ENCODE data around the gene TENT5C. TPM values are rescaled to one million over a fixed set of nuclear protein-coding genes. Genes with fewer than 3 reads are reported as not detected.

Gene TENT5C
- total and polyA plus RNA-seq, 7 experiments from 2014 or later, result 0.91 to 47.0 (median 3.9) TPM

GRCh38 chr1:117582451-117582850 lies 23.4 kb upstream of the TENT5C start:
- H3K36me3 ChIP-seq (ENCODE audit: control insufficient read depth in 2 of 3, insufficient read depth in 3 of 3, low read length in 3 of 3), result no peaks in the 10 kb centered on the region
- no peaks in the 10 kb centered on the region for H3K27me3 Mint-ChIP-seq
- H3K36me3 Mint-ChIP-seq, result no peaks in the 10 kb centered on the region
- no peak overlapping the region for H3K4me3 ChIP-seq (ENCODE audit: low read length)
- ChIA-PET POLR2A (no interaction called here), CTCF (interaction anchor here (0.6 kb wide), 1 partner anchor 188 kb away, joined by 3 read pairs; no protein-coding TSS in a partner anchor)
- no peak overlapping the region for H3K4me3 Mint-ChIP-seq
- no peak overlapping the region for H3K27ac ChIP-seq (ENCODE audit: low read depth, low read length)
- DNase-seq, result no peak
- no peak overlapping the region for H3K27ac Mint-ChIP-seq
- H3K27me3 ChIP-seq (ENCODE audit: control insufficient read depth in 2 of 2, insufficient read depth in 2 of 2, low read length in 2 of 2), result no peaks in the 10 kb centered on the region
- H3K4me1 Mint-ChIP-seq, result peaks cover 0 to 5% (median 0%) of the 10 kb centered on the region in 7 donors
- H3K9me3 Mint-ChIP-seq, result peaks cover 0 to 2% (median 0%) of the 10 kb centered on the region in 11 donors
- ATAC-seq, result no peak
- intact Hi-C loops (cut with micrococcal nuclease), result no loop called here
- no peaks in the 10 kb centered on the region for H3K4me1 ChIP-seq (ENCODE audit: control insufficient read depth in 2 of 2, insufficient read depth in 2 of 2, low read length in 2 of 2)
- no peaks in the 10 kb centered on the region for H3K9me3 ChIP-seq (ENCODE audit: control insufficient read depth in 2 of 3, low read length in 3 of 3)

- no peaks in the 10 kb centered on the region for H3K36me3 ChIP-seq (ENCODE audit: control insufficient read depth in 2 of 3, insufficient read depth in 3 of 3, low read length in 3 of 3)
- DNase-seq (no peak), ATAC-seq (no peak)
- H3K27me3 Mint-ChIP-seq, result no peaks in the 10 kb centered on the region
- no peaks in the 10 kb centered on the region for H3K9me3 ChIP-seq (ENCODE audit: control insufficient read depth in 2 of 3, low read length in 3 of 3)
- no peak overlapping the region for H3K4me3 Mint-ChIP-seq
- H3K27me3 ChIP-seq (ENCODE audit: control insufficient read depth in 2 of 2, insufficient read depth in 2 of 2, low read length in 2 of 2), result no peaks in the 10 kb centered on the region
- peaks cover 0 to 2% (median 0%) of the 10 kb centered on the region in 11 donors for H3K9me3 Mint-ChIP-seq
- POLR2A ChIA-PET, result no interaction called here
- intact Hi-C loops (cut with micrococcal nuclease), result no loop called here
- no peak overlapping the region for H3K27ac Mint-ChIP-seq
- H3K36me3 Mint-ChIP-seq, result no peaks in the 10 kb centered on the region
- H3K4me1 Mint-ChIP-seq, result peaks cover 0 to 5% (median 0%) of the 10 kb centered on the region in 7 donors
- CTCF ChIA-PET, result no interaction called here
- no peak overlapping the region for H3K27ac ChIP-seq (ENCODE audit: low read depth, low read length)
- H3K4me3 ChIP-seq (ENCODE audit: low read length), result no peak overlapping the region
- no peaks in the 10 kb centered on the region for H3K4me1 ChIP-seq (ENCODE audit: control insufficient read depth in 2 of 2, insufficient read depth in 2 of 2, low read length in 2 of 2)
Measured at GRCh38 chr1:117583247-117583646, 22.6 kb upstream of the TENT5C start.

- Histone ChIP-seq H3K4me3 (ENCODE audit: low read length) (no peak overlapping the region), H3K27me3 (ENCODE audit: control insufficient read depth in 2 of 2, insufficient read depth in 2 of 2, low read length in 2 of 2) (no peaks in the 10 kb centered on the region), H3K36me3 (ENCODE audit: control insufficient read depth in 2 of 3, insufficient read depth in 3 of 3, low read length in 3 of 3) (no peaks in the 10 kb centered on the region), H3K4me1 (ENCODE audit: control insufficient read depth in 2 of 2, insufficient read depth in 2 of 2, low read length in 2 of 2) (no peaks in the 10 kb centered on the region), H3K27ac (ENCODE audit: low read depth, low read length) (no peak overlapping the region), H3K9me3 (ENCODE audit: control insufficient read depth in 2 of 3, low read length in 3 of 3) (no peaks in the 10 kb centered on the region)
- Mint-ChIP-seq H3K4me3 (no peak overlapping the region), H3K27me3 (peaks cover 0 to 4% (median 3%) of the 10 kb centered on the region in 5 donors), H3K9me3 (peaks cover 0 to 2% (median 0%) of the 10 kb centered on the region in 11 donors), H3K27ac (no peak overlapping the region), H3K36me3 (no peaks in the 10 kb centered on the region), H3K4me1 (peaks cover 0 to 5% (median 0%) of the 10 kb centered on the region in 7 donors)
- ChIA-PET CTCF (no interaction called here), POLR2A (no interaction called here)
- ATAC-seq (no peak), DNase-seq (no peak)
- intact Hi-C loops (cut with micrococcal nuclease), result no loop called here
Measured at GRCh38 chr1:117584181-117584580, 21.7 kb upstream of the TENT5C start.

GRCh38 chr1:117585086-117585485 lies 20.8 kb upstream of the TENT5C start:
- Mint-ChIP-seq H3K36me3 (no peaks in the 10 kb centered on the region), H3K4me1 (peaks cover 0 to 1% (median 0%) of the 10 kb centered on the region in 7 donors), H3K9me3 (peaks cover 0 to 2% (median 0%) of the 10 kb centered on the region in 11 donors), H3K27me3 (peaks cover 0 to 4% (median 3%) of the 10 kb centered on the region in 5 donors), H3K27ac (no peak overlapping the region), H3K4me3 (no peak overlapping the region)
- ATAC-seq (no peak), DNase-seq (no peak)
- no peaks in the 10 kb centered on the region for H3K36me3 ChIP-seq (ENCODE audit: control insufficient read depth in 2 of 3, insufficient read depth in 3 of 3, low read length in 3 of 3)
- CTCF ChIA-PET, result no interaction called here
- H3K27ac ChIP-seq (ENCODE audit: low read depth, low read length), result no peak overlapping the region
- no peaks in the 10 kb centered on the region for H3K9me3 ChIP-seq (ENCODE audit: control insufficient read depth in 2 of 3, low read length in 3 of 3)
- H3K27me3 ChIP-seq (ENCODE audit: control insufficient read depth in 2 of 2, insufficient read depth in 2 of 2, low read length in 2 of 2), result no peaks in the 10 kb centered on the region
- H3K4me1 ChIP-seq (ENCODE audit: control insufficient read depth in 2 of 2, insufficient read depth in 2 of 2, low read length in 2 of 2), result no peaks in the 10 kb centered on the region
- POLR2A ChIA-PET, result no interaction called here
- H3K4me3 ChIP-seq (ENCODE audit: low read length), result no peak overlapping the region
- intact Hi-C loops (cut with micrococcal nuclease), result no loop called here

GRCh38 chr1:117586337-117586736 lies 19.5 kb upstream of the TENT5C start:
- intact Hi-C loops (cut with micrococcal nuclease), result no loop called here
- no peaks in the 10 kb centered on the region for H3K36me3 Mint-ChIP-seq
- H3K27me3 Mint-ChIP-seq, result peaks cover 0 to 5% (median 4%) of the 10 kb centered on the region in 5 donors
- peaks cover 0 to 2% (median 0%) of the 10 kb centered on the region in 11 donors for H3K9me3 Mint-ChIP-seq
- H3K27ac ChIP-seq (ENCODE audit: low read depth, low read length), result no peak overlapping the region
- no peak for ATAC-seq
- H3K27me3 ChIP-seq (ENCODE audit: control insufficient read depth in 2 of 2, insufficient read depth in 2 of 2, low read length in 2 of 2), result no peaks in the 10 kb centered on the region
- H3K9me3 ChIP-seq (ENCODE audit: control insufficient read depth in 2 of 3, low read length in 3 of 3), result no peaks in the 10 kb centered on the region
- H3K4me1 ChIP-seq (ENCODE audit: control insufficient read depth in 2 of 2, insufficient read depth in 2 of 2, low read length in 2 of 2), result no peaks in the 10 kb centered on the region
- H3K4me3 Mint-ChIP-seq, result no peak overlapping the region
- H3K27ac Mint-ChIP-seq, result no peak overlapping the region
- H3K36me3 ChIP-seq (ENCODE audit: control insufficient read depth in 2 of 3, insufficient read depth in 3 of 3, low read length in 3 of 3), result no peaks in the 10 kb centered on the region
- POLR2A ChIA-PET, result no interaction called here
- CTCF ChIA-PET, result no interaction called here
- peaks cover 0 to 1% (median 0%) of the 10 kb centered on the region in 7 donors for H3K4me1 Mint-ChIP-seq
- no peak overlapping the region for H3K4me3 ChIP-seq (ENCODE audit: low read length)
- DNase-seq, result no peak

- Mint-ChIP-seq H3K9me3 (peaks cover 0 to 2% (median 0%) of the 10 kb centered on the region in 11 donors), H3K4me1 (peaks cover 0 to 1% (median 0%) of the 10 kb centered on the region in 7 donors), H3K4me3 (no peak overlapping the region), H3K27ac (no peak overlapping the region), H3K36me3 (no peaks in the 10 kb centered on the region), H3K27me3 (peaks cover 0 to 5% (median 4%) of the 10 kb centered on the region in 5 donors)
- CTCF ChIA-PET, result no interaction called here
- POLR2A ChIA-PET, result no interaction called here
- intact Hi-C loops (cut with micrococcal nuclease), result no loop called here
- Histone ChIP-seq H3K9me3 (ENCODE audit: control insufficient read depth in 2 of 3, low read length in 3 of 3) (no peaks in the 10 kb centered on the region), H3K4me1 (ENCODE audit: control insufficient read depth in 2 of 2, insufficient read depth in 2 of 2, low read length in 2 of 2) (no peaks in the 10 kb centered on the region), H3K27me3 (ENCODE audit: control insufficient read depth in 2 of 2, insufficient read depth in 2 of 2, low read length in 2 of 2) (no peaks in the 10 kb centered on the region), H3K4me3 (ENCODE audit: low read length) (no peak overlapping the region), H3K27ac (ENCODE audit: low read depth, low read length) (no peak overlapping the region), H3K36me3 (ENCODE audit: control insufficient read depth in 2 of 3, insufficient read depth in 3 of 3, low read length in 3 of 3) (no peaks in the 10 kb centered on the region)
- ATAC-seq, result no peak
- DNase-seq, result no peak
Measured at GRCh38 chr1:117586747-117587498, 18.9 kb upstream of the TENT5C start.
